GM18498 (cell line): ENCODE results near the gene PRSS23.
"Not testable (repeated sequence)": the region's sequence is repeated elsewhere in the genome, so short reads cannot be mapped to it uniquely, and the experiment has no call there.

ENCODE experiments used
- ATAC-seq: cut with Tn5 transposase; IDR thresholded peaks from one replicate; pipeline ENCODE4 v1.9.1; 2021; ENCODE audit warnings: mild to moderate bottlenecking, moderate library complexity; ENCODE audit not compliant: unreplicated experiment

The PRSS23 gene

DNA sequence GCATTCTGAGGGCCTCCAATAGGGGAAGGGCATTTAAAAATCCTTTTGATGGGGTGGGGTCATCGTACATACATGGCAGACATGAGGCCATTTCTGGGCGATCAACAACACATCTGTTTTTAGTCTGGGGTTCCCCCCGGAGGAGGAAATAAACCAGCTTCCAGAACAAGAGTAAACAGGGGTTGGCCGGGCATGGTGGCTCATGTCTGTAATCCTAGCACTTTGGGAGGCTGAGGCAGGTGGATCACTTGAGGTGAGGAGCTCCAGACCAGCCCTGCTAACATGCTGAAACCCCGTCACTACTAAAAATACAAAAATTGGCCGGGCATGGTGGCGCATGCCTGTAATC is 12.0 kb downstream of the PRSS23 start:
- no peak for ATAC-seq

DNA sequence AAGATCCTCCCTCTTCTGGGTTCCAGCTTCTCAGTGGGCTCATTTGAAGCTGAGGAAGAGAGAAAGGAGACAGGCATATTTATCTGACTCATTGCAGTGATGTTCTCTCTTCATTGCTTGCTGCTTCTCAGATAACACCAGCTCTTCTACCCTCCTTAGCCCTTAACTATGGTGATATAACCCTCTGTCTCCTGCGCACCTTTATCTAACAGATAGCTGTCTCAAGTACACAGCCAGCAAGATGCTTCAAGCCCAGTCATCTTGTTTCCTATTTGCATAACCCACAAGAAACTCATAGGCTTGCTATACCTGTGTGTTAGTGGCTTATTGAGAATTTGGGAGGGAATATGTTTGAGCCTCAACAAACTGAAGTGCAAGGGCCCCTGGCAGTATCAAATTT is 12.6 kb downstream of the PRSS23 start:
- peak; percentile 48 for ATAC-seq

DNA sequence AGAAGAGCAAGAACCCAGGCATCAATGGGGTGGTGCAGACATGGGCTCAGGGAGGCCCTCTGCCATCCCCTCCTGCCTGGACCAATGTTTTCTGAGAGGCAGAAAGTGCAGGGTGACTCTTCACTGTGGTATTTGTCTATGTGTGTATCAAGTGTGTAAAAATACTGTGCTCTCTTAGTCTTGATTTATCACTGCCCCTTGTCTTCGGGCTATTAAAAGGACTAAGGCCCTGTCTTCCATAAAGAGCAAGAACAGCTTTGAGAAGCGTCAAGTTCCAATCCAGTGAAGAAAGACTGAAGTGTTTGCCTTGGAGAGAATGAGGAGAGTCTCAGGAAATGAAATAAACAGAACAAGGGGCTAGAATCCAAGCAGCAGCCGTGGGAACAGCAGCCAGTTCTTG is 14.4 kb downstream of the PRSS23 start:
- ATAC-seq, result no peak

- no peak for ATAC-seq
Measured at GRCh38 chr11:86815726-86816125, 15.4 kb downstream of the PRSS23 start.

DNA sequence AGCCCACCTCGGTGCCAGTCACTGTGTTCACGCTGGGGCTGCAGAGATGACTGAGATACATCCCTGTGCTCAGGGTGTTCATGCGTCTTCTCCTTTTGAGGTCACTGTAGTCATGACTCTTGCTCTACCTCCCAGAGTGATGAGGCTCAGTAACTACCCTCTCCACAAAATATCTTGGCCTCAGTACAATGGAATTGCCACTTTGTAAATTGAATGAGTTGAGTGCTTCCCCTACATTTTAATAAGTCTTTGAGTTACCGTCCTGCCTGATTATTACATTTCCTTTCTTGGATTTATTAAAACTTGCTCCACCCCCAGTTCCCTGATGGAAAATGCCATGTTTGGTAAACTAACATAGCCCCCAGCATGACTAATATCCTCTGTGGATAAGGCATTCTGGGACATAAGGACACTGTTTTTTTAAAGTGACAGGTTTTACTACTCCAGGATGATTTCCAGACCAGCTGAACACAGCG is 15.9 kb downstream of the PRSS23 start:
- no peak for ATAC-seq

DNA sequence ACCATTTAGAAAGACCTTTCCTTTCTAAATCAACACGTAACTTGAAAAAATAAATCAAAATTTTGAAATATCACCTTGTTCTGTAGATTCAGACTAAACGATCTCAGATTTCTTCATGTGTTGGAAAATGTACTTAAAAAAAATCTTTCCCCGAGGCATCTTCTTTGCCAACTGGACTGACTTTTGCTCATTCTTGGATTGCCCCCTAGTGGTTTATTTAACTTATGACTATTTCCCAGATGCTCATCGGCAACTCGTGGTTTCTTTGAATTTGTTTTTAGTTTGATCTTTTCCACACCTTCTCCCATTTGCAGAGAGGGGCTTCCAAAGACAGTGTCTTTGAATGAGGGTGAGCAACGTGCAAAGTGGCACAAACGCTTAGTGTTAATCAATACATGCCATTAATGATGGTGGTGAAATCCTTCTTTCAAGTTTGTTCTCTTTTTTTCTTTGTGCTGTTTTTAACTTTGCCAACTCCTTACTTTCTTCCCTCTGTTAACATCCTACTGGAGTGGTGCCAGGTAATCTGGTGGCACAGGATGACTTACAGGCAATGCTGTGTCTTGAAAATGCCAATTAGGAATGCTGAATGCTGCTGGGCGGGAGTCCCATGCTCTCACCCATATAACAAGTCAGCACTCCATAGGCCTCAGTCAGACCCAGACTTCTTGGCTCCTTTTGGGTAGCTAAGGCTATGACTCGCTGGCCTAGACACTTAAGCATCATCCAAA is 18.3 kb downstream of the PRSS23 start:
- ATAC-seq, result peak; percentile 61

DNA sequence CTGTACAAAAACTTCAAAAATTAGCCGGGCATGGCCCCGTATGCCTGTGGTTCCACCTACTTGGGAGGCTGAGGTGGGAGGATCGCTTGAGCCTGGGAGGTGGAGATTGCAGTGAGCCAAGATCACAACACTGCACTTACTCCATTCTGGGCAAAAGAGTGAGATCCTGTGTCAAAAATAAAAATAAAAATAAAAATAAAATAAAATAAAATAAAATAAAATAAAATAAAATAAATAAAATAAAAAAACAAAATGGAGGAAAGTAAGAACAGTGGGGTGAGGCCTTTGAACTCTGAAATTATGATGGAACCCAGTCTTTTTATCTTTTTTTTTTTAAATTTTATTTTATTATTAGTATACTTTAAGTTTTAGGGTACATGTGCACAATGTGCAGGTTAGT is 23.8 kb downstream of the PRSS23 start:
- ATAC-seq, result not testable (repeated sequence)

DNA sequence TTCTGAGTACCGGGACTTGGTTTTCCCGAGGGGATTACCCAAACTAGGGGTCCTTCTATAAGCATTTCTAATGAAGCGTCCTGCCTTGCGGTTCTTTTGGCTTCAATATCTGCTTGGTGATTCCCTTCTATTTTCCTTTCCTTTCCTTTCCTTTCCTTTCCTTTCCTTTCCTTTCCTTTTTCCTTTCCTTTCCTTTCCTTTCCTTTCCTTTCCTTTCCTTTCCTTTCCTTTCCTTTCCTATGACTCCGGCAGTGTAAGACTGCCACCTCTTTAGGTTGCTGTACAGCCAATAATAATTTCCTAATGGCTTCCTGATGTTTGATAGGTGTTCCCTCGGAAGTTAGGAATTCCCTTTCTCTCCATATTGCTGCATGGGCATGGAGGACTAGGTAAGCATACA is 34.0 kb downstream of the PRSS23 start:
- ATAC-seq, result not testable (repeated sequence)

DNA sequence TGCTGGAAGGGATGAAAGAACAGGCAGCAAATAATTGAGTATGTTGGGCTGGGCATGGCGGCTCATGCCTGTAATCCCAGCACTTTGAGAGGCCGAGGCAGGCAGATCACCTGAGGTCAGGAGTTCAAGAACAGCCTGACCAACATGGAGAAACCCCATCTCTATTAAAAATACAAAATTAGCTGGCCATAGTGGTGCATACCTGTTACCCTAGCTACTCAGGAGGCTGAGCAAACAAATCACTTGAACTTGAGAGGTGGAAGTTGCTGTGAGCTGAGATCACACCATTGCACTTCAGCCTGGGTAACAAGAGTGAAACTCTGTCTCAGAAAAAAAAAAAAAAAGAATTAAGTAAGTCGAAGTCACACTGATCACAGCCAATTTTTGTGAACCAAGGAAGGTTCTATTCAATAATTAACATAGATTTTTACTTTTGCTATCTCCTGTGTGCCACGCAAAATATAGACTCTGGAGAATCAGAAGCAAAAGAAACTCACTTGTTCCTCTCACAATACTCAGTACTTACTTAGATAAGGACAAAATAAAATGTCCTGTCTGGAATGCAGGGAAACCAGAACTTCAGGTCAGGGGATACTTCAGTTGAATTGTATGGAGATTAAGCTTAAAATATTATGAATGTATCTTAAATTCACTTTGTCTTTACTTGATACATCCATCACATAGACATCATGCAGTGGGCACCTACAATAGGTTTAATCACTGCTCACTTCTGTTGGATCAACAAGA is 44.6 kb downstream of the PRSS23 start:
- not testable (repeated sequence) for ATAC-seq

- no peak for ATAC-seq
Measured at GRCh38 chr11:86848132-86848531, 47.8 kb downstream of the PRSS23 start.

DNA sequence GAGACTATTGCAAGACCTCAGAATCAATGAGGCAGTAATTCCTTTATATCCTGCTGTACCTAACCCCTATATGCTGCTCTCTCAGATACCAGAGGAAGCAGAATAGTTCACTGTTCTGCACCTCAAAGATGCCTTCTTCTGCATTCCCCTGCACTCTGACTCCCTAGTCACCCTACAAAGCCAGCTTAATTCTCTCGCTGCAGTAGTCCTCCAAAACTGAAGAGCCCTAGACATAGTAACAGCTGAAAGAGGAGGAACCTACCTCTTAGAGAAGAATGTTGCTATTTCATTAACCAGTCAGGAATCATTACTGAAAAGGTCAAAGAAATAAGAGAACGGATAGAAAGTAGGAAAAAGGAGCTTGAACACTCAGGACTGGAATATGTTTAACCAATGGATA is 49.3 kb downstream of the PRSS23 start:
- no peak for ATAC-seq
